GM15510 (cell line): ENCODE results near the gene ERGIC1.

Source experiments
- POLR2A ChIP-seq: IDR thresholded peaks from 3 replicates; pipeline ENCODE4 v1.6.1; 2011; ENCODE audit warnings: borderline replicate concordance; ENCODE audit not compliant: insufficient read length; ENCODE audit errors: extremely low read depth

ERGIC1 gene

GRCh38 chr5:172901788-172902496 is 67.9 kb downstream of the ERGIC1 start:
- no peak for TF ChIP-seq POLR2A

DNA sequence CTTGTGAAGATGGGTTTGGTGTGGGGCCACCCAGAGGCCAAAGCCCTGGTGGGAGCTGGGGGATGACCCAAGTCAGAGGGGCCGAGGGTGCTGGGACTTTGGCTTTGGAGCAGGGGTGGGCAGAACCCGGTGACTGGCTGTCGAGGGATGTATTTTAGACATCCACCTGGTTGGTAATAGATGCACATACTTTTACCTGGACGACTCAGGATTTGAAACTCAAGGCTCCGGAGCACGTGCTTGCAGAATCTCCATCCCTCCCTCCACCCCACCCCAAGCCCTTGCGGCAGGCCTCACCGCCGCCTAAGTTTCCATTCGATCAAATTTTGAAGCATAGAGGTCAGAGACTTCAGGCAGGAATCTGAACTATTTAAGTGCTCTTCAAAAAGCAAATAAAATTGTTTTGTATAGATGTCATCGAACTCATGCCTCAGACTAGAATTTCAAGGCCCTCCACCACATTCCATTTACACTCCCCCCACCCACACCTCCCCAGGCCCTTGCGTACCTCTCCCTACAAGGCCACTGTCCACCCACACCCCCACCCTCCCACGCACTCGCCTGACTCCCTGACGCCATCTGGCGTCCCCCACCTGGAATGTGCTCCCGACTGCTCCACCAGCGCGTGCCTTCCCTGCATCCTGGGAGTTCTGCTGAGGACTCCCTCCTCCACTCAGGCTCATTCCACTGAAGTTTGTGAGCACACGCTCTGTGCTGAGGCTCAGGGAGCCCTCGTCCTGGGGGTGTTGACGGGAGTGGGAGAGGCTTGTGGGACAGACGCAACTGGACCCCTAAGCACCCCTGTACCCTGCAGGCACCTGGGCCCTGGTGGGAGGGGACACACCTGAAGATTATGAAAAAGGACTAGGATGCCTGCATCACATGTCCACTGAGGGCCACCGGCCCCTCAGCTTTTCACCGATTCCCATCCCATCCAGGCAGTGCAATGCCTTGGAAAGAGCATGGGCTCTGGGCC is 68.7 kb downstream of the ERGIC1 start:
- no peak for TF ChIP-seq POLR2A

DNA sequence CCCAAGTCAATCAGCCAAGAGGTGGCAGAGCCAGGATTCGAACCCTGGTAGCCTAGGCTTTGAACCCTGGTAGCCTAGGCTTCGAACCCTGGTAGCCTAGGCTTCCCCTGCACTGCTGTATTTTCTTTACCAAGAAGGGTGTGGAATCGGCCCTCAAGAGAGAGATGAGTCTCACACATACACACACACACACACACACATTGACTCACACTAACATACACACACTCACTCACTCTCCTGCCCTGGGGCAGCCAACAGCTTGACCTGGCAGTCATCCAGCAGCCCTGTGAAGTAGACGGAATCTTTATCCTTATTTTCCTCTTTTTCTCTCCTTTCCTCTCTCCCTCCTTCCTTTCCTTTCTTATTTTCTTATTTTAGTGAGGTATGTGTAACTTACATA is 69.7 kb downstream of the ERGIC1 start:
- no peak for TF ChIP-seq POLR2A

DNA sequence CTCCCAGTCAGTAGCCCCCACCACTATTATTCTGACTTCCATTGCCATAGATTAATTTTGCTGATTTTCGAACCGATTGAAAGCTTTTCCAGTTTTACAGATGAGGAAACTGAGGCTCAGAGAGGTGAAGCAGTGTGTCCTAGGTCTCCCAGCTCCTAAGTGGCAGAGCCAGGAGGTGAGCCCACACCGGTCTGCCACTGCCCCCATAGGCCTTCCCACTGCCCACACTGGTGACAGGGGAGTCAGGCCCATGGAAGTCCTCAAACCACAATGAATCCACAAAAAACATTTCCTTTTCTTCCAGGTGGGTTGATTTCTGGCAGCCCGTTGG is 70.2 kb downstream of the ERGIC1 start:
- TF ChIP-seq POLR2A: no peak

DNA sequence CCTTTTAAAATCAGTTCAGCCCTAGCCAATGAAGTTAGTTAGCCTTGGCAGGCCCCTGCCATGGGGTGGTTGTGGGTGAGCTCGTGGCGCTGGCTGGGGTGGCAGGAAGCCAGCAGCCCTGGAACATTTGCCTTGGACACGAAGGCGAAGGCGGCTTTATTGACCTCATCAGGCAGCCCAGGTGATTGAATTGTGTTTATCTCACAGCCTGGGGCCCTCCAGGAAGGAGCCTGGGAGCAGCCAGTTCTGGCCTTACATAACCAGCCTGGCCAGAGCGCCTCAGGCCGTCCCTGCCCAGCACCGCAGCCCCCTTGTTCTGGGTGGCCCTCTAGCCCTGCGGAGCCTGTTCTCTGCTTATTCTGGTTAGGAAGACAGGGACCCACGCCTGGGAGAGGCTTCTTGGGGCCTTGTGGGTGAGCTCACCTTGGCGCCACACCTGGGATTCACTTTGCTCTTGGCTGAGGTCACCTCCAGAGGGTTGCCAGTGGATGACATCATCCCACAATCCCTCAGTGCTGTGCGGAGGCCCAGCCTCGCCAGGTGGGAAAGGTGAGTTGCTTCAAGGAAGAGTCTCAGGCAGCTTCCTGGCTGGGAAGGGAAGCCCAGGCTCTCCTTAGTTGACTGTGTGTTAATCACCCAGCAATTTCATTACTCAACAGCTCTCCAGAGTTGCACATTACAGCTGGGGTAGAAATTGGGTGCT is 70.7 kb downstream of the ERGIC1 start:
- TF ChIP-seq POLR2A: no peak

DNA sequence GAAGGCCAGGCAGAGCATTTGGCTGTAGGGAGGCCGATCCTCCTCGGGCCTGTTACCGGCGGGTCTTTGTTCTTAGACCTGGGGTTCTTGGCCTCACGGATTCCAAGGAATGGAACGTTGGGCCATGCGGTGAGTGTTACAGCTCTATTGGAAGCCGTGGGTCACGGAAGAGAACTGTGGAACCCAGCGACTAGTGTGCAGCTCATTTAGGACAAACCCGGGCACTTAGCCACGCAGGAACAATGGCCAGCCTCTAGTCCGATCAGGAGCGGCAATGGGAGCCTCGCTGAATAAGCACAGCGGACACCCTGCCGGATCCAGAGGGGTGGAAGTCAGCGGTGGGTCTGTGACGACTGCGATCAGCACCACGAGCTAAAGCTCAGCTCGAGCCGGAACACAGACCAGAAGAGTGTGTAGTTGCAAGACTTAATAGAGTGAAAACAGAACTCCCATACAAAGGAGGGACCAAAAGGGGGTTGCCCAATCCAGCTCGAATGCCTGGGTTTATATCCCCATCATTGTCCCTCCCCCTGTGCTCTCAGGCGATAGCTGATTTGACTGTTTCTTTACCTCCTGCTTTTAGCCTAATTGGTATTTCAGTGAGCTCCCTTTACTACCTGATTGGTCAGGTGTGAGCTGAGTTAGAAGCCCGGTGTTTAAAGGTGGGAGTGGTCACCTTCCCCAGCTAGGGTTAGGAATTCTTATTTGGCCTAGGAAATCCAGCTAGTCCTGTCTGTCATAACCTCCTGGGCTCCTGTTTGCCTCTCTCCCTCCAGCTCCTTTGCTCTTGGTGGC is 71.5 kb downstream of the ERGIC1 start:
- TF ChIP-seq POLR2A: no peak

DNA sequence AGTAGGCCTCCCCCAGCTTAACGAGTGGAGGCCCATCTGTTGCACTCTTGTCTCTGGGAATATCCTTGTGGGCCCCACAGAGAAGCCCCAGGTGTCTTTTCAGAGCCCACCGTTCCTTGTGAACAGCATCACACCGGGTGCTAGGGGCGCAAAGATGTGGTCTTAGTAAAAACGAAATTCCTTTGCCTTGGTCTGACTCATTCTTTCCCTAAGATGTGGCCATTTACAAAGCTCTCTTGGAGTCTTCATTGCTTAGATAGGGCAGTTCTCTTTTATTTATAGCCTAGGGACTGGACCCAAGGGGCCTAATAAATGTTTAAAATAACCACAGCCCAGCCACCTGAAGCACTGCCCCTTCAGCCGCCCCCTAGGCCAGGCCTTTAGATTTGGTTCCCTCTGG is 72.4 kb downstream of the ERGIC1 start:
- no peak for TF ChIP-seq POLR2A

- TF ChIP-seq POLR2A: no peak
These were observed 72.8 kb downstream of the ERGIC1 start for GRCh38 chr5:172906888-172907287.

- TF ChIP-seq POLR2A: no peak
These were observed 73.6 kb downstream of the ERGIC1 start for GRCh38 chr5:172907657-172908056.

GRCh38 chr5:172908662-172909061 is 74.6 kb downstream of the ERGIC1 start:
- no peak for TF ChIP-seq POLR2A

- no peak for TF ChIP-seq POLR2A
These were observed 76.0 kb downstream of the ERGIC1 start for GRCh38 chr5:172909931-172910502.

DNA sequence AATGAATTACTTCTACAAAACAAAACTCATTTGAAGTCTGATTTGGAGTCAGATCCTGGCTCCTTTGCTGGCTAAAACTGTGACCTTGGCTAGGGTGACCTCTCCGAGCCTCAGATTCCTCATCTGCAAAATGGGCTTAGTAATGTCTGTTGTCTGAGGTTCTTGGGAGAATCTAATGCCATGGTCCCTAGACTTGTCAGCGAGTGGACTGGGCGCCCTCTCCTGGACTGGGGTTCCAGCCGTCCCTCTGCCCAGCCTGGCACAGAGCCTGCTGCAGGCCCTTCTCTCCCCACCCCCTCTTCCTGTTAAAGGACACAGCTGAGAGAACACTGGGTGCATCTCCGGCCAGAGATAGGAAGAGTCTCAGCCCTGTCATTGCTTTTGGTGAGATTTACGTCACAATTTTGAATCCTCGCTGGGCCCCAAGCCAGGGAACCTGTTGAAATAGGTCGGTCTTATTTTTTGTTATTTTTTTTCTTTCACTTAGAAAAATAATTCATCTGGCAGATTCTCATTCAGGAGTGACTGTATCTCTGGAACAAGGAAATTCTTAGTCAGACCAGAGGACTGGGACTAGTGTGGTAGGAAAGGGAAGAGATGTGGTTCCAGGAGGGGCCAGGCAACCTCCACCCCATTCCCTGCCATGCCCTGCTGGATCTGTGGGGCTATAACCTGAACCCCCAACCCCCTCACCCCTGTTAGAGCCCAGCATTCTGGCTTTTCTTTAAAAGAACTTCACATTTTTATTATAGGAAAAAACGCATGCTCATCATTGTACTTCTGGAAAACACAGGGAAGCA is 77.0 kb downstream of the ERGIC1 start:
- TF ChIP-seq POLR2A: no peak

DNA sequence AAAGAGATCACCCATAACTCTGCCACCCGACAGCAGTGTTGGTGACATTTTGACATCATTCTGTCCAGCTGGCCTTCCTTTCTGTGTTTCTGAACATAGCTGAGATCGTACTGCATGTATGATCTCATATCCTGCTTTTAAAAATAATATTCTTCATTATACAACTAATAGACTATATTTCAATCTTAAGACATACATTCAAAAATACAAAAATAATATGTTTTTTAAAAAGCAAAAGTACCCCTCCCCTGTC is 77.5 kb downstream of the ERGIC1 start:
- TF ChIP-seq POLR2A: no peak

DNA sequence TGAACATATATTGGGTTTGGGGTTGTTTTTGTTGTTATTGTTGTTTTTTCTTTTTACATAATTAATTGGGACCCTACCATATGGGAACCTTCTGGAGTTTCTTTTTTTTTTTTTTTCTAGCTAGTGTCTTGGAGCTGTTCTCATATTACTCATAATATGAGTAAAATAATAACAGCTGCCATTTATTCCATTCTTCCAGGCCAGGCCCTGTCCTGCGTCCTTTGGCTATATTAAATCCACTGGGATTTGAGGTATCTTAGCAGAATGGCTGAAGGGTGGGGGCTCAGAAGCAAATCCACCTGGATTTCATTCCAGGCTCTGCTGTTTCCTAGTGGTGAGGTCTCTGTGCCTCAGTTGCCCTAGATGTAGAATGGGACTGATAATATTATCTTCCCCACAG is 77.9 kb downstream of the ERGIC1 start:
- TF ChIP-seq POLR2A: no peak
